GM18873 (cell line): Measurements from ENCODE around the gene IFIT3.
A peak's percentile ranks its signal among the peaks of the same experiment; 100 is the strongest.
"Not testable (repeated sequence)": the region's sequence is repeated elsewhere in the genome, so short reads cannot be mapped to it uniquely, and the experiment has no call there.

ENCODE experiments used
- ATAC-seq: cut with Tn5 transposase; IDR thresholded peaks from one replicate; pipeline ENCODE4 v1.9.1; 2021; ENCODE audit warnings: mild to moderate bottlenecking, moderate library complexity, moderate number of reproducible peaks; ENCODE audit not compliant: unreplicated experiment, low FRiP score

The IFIT3 gene, protein sequence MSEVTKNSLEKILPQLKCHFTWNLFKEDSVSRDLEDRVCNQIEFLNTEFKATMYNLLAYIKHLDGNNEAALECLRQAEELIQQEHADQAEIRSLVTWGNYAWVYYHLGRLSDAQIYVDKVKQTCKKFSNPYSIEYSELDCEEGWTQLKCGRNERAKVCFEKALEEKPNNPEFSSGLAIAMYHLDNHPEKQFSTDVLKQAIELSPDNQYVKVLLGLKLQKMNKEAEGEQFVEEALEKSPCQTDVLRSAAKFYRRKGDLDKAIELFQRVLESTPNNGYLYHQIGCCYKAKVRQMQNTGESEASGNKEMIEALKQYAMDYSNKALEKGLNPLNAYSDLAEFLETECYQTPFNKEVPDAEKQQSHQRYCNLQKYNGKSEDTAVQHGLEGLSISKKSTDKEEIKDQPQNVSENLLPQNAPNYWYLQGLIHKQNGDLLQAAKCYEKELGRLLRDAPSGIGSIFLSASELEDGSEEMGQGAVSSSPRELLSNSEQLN

DNA sequence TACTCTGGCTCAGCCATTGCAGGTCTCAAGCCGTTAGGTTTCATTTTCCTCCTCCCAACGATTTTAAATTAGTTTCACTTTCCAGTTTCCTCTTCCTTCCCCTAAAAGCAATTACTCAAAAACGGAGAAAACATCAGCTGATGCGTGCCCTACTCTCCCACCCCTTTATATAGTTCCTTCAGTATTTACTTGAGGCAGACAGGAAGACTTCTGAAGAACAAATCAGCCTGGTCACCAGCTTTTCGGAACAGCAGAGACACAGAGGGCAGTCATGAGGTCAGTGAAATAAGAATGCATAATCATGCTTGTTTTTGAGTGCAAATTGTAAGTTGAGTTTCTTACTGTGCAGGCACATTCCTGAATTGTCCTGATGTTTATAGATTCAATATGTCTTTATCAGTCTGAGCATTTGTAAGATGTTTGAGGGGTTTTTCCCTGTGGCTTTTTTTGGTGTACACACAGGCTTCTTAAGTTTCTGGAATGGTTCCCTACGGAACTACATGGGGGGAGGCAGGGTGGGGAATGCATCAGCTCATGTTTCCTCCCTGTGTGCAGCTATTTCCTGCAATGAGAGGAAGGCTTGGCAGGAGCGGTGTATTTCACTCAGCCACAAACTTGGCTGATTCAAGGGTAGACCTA, at the start of gene IFIT3:
Gene IFIT3, plus strand, starts transcription at position 195 of the 639 bp plus-strand sequence. Its CDS starts 77 bp downstream, at position 272.
- ATAC-seq, result no peak

DNA sequence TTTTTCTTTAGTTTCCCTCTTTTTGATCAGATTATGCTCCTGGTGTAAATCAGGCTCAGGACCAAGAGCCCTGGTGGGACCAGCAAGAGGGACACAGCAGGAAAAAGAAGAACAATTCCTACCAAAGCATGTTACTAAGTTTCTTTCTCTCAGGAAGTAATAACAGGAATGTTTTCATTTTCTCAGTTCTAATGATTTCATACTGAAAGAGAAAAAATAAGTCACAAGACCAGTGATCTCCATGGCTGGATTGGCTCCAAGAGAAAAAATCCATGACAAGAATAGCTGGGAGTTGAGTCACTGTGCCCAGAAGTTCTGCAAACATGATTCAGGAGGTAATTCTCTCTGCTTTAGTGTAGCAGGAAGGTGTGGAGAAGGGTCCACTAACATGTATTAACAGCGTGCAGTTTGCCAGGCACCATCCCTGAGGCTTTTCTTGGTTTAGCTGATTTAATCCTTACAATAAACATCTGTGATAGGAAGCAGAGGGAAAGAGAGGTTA, 49.7 kb upstream of the IFIT3 start:
- ATAC-seq, result no peak

DNA sequence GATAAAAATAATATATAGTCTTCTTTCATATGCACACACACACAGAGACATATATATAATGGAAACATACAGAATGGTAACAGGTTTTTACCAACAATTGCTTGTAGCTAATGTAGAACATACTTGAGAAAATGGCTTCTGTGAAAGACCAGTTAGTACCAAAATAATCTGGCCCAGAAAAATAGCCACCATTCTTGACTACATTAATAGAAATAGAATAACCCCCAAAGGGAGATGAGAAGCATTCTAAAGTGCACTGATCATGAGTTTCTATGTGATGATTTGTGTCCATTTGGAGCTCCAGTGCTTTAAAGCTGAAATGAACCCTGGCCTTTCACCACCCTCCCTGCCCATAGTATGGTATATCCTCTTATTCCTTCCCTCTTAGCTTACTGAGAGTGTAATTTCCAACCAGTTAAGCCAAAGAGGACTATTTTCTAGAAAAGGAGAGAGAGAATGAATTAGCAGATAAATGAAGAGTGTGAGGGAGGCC, 48.9 kb upstream of the IFIT3 start:
- ATAC-seq, result no peak

DNA sequence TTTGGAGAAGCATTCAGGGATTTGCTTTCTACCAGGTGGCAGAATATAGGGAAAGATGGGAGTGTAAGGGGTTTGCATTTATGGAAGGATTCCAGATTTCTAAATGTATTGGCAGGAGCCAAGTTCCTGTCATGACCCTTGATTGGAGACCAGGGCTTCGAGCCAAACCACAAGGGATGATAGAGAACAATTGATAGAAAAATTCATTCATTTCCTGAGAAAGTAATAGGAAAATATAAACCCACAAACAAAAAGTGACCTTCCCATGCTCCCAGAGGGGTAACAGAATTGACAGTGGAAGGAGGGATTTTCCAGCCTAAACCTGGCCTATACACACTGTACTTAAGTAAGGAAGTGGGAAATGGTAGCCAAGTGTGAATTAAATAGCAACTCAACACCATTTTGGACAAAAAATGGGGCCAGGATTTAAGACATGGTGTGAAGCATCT, 48.4 kb upstream of the IFIT3 start:
- no peak for ATAC-seq

DNA sequence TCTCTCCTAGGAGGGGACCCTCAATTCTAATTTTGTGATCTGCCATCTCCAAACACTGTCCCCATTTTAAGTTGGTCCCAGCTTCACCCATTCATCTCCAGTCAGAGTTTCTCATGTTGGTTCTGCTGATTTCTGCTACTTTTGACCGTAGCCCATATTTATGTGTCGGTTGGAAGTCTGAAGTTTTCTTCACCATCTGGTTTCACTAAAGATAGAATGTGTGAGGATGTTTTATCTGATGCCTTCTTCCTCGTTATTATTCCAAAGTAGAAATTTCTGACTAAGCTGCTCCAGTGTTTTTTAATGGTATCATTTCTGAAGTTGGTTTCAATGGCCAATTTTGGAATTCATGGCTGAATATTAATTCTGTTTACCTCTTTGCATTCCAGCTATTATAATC, 47.3 kb upstream of the IFIT3 start:
- ATAC-seq, result no peak

DNA sequence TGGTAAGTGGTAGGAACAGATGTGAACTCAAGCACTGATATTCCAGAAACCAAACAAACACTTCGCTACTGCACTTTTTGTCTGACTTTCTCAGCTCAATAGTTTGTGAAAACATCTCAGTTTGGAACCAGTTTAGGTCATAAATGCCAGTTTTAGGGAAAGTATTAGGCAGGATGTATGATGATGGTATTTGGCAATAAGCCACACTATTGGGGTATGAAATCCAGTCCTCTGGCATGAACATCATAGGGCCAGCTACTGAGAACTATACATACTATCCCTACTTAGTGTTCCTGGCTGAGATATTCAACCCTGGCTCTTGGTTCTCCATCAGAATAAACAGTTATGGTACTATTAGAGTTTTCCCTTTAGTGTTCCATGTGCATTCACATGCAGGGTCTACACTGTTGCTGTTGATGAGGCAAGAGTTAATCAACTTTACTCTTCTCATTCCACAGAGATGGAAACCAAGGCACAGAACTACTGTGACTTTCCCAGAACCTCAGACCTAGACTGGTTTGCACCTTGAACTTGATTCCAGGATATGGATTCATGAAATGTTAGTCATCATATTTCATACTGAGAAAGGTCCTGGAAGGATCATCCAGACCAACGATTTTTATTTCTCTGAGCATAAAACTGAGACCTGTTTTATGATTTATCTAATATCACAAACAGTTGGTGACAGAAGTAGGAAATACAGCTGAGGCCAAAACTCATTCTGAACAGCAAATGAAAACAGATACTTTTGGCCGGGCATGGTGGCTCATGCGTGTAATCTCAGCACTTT, 46.0 kb upstream of the IFIT3 start:
- ATAC-seq, result no peak

DNA sequence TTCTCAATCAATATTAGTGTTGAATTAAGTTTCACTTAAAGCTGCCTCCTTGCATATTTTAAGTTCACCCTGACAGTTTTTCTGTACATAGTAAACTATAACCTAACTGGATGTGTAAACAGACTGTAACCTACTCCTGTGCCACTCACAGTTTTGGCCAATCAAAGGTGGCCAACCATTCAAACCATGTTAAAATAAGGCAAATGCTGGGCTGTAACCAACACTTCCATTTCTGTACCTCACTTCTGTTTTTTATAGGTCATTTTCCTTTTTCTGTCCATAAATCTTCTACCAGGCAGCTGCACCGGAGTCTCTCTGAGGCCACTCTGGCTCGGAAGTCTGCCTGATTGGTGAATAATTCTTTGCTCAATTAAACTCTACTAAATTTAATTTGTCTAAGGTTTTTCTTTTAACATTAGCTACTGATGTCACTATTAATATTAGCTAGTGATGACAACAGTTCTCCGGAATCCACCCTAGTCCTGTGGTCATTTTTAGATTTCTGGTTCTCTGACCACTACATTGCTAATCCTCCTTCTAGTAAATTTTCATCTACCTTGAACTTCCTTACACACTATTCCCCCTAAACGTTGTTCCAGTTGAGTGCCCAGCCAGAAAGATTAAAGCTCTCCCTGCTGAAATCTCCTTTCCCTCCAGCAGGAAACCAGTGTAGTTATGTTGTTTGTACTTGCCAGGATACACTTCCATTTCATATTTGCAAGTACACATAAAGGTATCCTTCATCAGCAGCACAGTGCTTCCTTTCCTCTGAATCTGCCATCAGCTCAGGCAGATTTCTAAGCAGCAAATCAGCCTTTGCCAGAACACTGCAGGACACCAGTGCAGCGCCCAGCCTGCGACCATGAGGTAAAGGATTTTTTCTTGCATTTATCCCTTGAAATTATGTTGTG, 44.5 kb upstream of the IFIT3 start:
- ATAC-seq, result no peak

DNA sequence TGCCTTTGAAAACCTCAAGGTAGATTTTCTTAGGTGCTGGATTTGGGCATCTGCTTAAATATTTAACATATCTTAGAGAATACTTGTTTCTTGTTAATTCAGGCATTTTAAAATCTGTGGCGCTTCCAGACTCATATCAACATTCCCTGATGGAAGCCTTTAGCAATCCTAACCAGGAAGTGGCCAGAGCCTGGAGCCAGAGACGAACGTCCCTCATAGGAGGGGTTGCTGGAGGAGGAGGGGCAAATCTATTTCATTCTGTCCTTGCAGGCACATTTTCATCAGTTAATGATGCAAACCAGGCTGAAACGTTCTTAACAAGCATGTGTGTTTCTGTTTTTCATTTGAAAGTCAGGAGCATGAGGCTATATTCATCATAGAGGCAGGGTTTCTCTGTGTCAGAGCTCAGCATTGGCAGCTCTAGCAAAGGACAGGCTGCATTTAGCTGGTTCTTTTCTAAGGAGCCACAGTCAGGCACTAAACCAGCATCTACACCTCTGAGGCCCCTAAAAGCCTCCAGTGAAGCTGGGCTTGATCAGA, 43.8 kb upstream of the IFIT3 start:
- no peak for ATAC-seq

DNA sequence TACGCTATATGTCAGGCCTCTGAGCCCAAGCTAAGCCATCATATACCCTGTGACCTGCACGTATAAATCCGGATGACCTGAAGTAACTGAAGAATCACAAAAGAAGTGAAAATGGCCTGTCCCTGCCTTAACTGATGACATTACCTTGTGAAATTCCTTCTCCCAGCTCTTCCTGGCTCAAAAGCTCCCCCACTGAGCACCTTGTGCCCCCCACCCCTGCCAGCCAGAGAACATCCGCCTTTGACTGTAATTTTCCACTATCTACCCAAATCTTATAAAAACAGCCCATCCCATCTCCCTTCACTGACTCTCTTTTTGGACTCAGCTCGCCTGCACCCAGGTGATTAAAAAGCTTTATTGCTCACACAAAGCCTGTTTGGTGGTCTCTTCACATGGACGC, 43.1 kb upstream of the IFIT3 start:
- ATAC-seq, result not testable (repeated sequence)

DNA sequence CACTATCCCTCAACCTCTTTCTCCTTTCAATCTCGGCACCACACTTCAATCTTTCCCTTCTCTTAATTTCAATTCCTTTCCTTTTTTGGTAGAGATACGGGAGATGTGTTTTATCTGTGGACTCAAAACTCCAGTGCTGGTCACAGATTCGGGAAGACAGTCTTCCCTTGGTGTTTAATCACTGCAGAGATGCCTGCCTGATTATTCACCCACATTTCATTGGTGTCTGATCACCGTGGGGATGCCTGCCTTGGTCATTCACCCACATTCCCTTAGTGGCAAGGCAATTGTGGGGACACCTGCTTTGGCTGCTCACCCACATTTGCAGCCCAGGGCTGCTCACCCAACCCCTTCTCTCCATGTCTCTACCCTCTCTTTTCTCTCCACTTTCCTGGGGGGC, 42.5 kb upstream of the IFIT3 start:
- not testable (repeated sequence) for ATAC-seq

DNA sequence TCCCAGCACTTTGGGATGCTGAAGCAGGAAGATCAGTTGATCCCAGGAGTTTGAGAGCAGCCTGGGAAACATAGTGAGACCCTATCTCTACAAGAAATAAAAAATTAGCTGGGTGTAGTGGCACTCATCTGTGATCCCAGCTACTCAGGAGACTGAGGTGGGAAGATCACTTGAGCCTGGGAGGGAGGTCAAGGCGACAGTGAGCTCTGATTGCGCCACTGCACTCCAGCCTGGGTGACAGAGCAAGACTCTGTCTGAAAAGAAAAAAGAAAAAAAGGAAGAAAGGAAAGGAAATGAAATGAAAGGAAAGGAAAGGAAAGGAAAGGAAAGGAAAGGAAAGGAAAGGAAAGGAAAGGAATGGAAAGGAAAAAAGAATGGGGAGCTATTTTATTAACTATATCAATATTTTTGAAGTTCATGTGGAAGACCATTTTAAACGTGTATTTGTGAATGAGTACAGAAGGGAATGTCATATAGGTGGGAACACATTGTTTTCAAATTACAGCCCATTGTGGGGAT, 33.0 kb upstream of the IFIT3 start:
- ATAC-seq, result no peak

DNA sequence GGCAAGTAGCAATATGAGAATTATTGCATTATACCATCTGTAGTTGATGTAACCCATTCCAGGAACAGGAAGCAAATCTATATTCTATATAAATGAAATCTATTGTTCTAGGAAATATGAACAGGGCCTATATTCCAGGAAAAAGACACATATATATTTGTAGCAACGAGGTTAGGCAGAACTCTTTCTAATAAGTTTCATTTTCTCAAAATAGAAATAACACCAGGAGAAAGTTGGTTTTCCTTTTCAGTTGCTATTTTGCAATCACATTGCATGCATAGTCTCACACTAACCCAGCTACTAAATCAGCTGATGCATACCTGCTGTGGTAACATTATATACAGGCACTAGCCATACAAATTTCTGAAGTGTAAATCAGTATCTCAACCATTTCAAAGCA, 32.2 kb upstream of the IFIT3 start:
- ATAC-seq, result no peak

DNA sequence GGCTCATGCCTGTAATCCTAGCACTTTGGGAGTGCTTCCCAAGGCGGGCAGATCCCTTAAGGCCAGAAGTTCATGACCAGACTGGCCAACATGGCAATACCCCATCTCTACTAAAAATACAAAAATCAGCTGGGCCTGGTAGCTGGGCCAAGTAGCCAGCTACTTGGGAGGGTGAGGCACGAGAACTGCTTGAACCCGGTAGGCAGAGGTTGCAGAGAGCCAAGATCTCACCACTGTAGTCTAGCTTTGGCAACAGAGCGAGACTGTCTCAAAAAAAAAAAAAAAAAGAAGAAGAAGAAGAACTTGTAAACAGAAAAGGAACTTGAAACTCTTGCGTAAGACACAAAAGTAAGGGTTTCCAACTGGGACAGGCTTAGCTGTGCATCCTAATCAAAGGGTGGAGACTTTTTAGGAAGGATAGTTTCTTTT, 31.6 kb upstream of the IFIT3 start:
- ATAC-seq, result no peak

DNA sequence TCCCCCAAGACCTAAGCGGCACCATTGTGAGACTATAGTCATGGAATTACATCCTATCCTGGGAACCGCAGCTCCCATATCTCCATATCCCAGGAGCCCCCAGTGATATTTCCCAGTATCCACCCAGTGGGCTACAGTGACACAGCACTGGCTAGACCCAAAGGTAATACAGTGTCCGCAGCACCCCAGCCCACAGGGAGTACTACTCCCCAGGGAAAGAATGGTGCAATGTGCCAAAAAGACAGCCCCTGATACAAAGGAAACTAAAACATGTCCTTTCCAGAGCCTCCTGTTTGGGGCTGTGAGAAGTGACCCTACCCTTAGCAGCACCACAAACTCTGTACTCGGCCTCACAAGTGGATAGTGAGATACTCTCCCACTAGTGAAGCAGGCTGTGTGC, 30.4 kb upstream of the IFIT3 start:
- ATAC-seq, result no peak

DNA sequence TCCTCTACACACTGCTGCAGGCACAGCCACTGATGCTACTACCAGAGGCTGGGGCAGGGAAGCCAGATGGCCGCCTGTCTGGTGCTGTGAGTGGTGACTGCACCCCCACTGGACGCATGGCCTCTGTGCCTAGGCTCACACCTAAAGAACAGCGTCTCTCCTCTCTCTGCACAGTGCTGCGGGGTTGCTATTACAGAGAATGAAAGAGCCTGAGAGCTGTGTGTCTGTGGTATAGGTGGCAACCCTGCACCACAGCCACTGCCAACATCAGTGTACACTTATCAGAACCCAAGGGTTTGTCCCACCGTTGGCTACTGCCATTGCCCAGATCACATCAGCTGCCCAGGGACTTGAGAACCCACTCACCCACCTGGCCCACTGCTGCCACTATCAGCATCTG, 30.0 kb upstream of the IFIT3 start:
- no peak for ATAC-seq

DNA sequence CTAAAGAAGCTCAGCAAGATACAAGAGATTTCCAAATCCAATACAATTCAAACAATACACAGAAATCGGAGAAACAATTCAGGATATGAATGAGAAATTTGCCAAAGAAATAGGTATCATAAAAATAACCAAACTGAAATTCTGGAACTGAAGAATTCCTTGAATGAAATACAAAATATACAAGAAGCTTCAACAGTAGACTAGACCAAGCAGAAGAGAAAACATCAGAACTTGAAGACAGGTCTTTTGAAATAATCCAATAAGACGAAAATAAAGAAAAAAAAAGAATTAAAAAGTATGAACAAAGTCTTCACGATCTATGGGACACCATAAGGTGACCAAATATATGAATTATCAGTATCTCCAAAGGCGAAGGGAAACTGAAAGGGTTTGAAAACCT, 28.8 kb upstream of the IFIT3 start:
- ATAC-seq, result no peak

DNA sequence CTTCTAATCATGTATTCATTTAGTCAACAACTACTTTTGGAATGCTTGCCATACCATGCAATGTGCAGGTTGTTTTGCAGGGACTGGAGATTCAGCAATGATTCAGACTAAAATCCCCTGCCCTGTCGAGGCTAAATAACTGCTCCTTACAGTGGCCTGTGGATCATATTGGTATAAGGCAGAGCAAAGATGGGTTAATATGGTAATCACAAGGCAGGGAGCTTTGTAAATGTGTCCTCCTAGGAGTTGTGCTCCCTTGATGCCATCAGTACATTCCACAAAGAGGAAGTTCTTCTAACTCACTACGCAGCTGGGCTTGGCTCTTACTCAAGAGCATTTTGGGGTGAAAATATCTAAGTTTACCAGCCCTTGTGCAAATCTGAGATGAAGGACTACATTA, 26.6 kb upstream of the IFIT3 start:
- no peak for ATAC-seq

DNA sequence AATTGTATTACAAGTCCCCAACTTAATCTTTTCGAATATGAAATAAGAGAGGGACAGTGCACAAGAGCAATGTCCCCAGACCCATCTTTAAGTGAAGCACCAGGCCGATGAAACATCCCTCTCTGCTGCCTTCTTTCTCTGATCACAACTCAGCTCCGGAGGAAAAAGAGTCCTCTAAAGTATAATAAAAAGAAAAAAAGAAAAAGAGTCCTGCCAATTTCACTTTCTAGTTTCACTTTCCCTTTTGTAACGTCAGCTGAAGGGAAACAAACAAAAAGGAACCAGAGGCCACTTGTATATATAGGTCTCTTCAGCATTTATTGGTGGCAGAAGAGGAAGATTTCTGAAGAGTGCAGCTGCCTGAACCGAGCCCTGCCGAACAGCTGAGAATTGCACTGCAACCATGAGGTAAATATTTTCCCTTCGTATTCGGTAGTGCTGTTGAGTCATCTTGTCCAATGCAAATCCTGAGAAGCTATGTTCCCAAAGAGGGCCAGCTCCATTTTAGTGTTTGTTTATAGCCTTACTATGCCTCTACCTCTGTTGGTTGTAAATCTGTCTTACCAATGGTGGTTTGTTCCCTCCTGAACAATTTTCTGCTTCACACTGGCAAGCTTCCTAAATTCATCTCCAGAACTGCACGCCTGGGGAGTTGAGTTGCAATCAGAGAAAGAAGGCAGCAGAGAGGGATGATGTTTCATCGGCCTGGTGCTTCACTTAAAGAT, 25.9 kb upstream of the IFIT3 start, which contains the start of gene IFIT2:
Gene IFIT2, plus strand, starts transcription at position 326 of the 725 bp plus-strand sequence. Its CDS starts 78 bp downstream, at position 404.
- peak; percentile 52 for ATAC-seq
